ENCODE data around the gene TOLLIP.
"Not testable (repeated sequence)": the region's sequence is repeated elsewhere in the genome, so short reads cannot be mapped to it uniquely, and the experiment has no call there.

Gene TOLLIP

GRCh38 chr11:1281974-1282365 is 27.5 kb downstream of the TOLLIP start:
- DNase-seq (ENCODE audit: low spot score) = no peak

DNA sequence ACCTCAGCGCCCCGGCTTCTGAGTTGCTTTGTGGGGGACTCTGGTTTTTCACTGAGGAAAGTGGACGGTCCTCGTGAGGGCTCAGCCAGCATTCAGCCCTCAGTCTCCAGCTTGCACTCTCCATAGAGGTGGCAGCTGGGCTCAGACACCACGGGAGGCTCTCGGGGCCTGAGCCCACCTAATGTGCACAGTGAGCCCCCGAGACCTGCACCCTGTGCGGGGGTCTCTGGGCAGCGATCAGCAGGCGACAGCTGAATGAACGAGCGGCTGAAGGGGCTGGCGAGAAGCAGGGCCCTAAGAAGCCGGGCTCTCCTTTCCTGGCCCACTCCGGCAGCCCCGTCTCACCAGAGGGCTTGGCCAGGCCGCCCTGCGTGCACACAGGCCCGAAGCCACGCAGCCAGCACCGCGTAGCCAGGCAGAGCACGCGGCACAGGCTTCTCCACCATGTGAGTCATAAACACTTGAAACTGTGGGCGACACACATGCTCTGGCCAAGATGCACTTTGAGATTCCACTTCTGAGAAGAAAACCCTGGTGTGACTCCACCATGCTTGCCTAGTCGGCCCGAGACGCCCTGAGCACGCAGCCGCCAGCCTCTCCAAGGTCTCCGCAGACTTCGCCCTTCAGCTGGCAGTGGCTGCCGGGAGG is 28.0 kb downstream of the TOLLIP start:
- no peak for DNase-seq (ENCODE audit: low spot score)

DNA sequence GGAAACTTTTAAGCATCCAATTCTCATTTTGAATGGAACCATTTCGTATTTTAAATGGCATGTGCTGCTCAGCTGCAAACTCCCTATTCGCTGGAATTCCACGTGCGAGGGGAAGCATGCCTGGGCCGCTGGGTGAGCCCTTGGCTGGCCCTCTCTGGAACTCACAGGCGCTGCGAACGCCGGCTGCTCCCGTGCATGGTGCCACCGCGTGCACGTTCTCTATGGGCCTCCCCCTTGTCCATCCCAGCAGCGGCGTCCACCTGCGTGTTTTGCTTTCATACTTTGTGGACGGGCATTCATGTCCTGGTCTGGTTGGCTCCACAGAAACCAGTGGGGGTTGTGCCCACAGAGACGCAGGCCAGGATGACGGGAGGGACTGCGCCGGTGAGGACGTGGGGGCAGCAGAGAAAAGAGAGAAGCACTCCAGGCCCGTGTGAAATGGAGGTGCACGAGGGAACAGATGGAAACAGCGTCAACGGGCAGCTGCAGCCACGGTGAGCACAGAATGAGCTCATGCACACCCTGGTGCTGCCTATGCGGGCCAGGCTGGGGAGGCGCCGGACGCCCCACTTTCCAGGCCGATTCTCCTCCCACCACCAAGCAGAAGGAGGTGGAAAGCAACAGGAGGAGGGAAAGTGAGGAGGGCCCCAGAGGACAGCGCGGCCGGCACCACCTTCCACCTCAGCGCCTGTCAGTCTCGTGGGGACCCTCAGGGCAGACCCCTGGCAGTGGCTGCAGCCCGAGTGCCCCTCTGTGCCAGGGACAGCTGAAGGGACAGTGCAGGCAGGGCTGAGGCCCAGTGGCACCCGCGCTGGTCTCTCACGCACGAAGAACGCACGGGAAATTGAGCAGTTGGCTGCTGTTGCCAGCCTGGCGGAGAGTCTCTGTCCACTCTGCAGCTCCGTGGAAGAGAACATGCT is 29.1 kb downstream of the TOLLIP start:
- DNase-seq (ENCODE audit: low spot score) = no peak

- DNase-seq (ENCODE audit: low spot score) = no peak
Measured at GRCh38 chr11:1279674-1280055, 29.8 kb downstream of the TOLLIP start.

DNA sequence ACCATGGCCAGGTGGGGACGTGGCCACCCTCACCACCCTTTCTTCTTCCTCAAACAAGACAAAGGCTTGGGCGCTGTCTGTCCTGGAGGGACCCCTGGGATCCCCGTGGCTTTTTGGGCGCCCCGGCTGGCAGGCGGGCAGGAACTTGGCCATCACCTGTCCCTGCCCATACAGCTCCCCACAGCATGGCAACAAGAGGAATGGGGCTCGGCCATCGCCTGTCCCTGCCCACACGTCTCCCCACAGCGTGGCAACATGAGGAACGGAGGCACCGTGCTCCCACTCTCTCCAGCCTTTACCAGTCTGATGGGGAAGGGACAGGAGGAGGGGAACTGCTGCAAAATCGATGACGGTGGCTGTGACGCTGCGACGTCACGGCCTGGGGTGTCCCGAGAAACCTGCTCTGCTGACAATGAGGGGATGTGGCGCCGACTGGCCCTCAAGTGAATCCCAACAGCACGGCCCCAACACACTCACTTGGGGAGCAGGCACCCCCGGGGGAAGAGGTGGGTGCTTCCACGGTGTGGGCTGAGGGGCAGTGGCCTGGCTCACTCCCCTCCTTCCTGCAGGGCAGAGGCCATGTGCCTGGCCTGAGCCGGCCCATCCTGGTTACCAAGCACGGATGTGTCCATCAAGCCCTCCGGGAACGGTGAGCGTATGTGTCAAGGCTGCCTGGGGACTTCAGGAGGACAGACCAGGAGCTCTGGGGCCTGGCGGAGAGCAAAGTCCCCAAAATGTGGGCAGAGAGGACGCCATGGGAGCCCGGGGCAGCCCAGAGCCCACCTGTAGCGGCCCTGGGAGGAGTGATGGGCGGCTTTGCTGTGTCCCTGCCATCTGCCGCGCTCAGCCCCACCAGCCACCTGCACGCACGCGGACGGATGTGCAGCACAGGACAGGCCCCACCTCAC is 30.4 kb downstream of the TOLLIP start:
- no peak for DNase-seq (ENCODE audit: low spot score)

DNA sequence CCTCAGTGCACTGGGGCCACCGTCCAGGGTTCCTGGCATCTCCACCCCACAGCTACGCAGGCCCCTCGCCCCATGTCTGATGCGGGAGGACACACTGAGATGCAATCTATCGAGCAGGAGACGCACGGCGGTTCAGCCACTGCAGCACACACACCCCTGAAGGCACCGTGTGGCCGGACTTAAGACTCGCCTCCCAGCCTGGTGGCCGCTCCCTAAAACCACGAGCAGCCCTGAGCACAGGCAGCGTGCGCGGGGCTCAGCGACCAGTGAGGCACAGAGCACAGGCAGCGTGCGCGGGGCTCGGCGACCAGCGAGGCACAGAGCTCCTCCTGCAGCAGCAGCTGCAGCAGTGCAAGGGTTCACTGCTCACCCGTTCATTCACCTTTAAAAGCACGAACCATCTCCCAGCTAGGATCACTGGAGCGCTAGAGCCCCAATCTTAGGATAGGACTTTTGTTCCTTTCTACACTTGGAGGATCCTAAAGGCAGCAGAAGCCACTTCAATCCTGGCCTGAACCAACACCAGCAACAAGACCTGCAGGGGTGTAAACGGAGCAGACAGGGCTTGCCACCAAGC is 31.4 kb downstream of the TOLLIP start:
- no peak for DNase-seq (ENCODE audit: low spot score)

DNA sequence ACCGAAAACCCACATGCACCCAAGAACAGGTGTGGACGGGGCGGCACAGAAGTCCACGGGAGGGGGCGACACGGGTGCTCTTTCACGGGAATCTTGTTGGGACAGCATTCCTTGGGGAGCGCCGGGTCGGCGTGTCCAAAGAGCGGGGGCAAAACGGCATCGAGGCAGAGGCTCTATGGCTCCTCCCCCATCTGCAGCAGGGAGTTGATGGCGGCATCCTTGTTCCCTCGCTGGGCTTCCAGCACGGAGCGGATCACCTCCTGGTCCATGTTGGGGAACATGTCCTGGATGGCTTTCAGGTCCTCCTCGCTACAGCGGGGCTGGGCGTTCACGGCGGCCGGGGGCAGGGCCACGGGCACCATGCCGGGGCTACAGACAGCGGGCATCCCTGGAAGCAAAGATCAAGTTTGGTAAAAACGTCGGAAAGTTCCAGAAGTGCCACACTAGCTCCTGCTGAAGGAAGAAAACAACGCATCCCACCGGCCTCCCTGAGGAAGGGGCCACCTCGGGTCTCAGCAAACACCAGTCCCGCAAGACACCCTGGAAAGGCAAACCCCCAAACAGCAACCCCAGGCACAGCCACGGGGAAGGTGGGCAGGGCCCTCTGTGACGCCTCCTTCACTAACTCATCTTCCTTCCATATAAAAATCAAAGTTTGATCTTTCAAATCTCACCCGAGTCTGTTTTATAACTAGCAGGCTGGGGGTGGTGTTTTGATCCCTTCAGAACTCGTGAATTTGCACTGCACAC is 32.4 kb downstream of the TOLLIP start:
- DNase-seq (ENCODE audit: low spot score) = no peak

GRCh38 chr11:1276041-1276790 is 33.2 kb downstream of the TOLLIP start:
- no peak for DNase-seq (ENCODE audit: low spot score)

DNA sequence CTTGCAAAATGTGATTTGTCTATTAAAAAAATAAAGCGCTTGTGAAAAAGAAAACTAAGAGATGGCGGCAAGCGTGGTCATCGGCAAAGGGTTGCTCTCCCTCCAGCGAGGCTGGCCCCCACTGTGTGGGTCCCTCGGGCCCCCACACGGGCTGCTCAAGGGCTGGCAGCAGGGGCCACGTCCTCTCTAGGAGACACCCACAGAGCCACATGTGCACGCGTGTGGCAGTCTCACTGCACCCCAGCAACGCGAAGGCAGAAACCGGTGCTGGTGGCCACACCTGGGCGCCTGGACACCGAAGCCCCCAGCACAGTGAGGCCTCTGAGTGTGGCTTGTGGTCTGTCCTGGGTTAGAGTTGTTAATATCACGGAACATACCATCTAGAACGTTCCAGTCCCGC is 34.4 kb downstream of the TOLLIP start:
- no peak for DNase-seq (ENCODE audit: low spot score)

GRCh38 chr11:1274501-1274900 is 34.9 kb downstream of the TOLLIP start:
- no peak for DNase-seq (ENCODE audit: low spot score)

DNA sequence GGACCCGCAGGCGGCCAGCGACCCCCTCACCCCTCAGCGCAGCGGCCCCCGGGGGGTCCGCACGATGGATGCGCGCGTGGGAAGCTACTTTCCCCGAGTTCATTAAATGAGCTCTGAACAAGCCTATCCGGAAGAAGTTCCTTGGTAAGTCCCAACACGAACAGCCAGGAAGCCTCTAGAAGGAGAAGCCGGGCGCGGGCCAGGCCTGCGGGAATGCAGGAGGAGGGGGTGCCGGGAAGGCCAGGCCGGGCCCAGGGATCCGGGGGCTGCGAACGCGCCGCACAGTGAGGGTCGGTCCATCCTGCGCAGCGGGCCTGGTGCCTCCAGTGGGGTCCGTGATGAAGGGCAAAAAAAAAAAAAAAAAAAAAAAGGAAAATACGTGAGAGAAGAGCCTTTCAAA is 36.9 kb downstream of the TOLLIP start:
- no peak for DNase-seq (ENCODE audit: low spot score)

DNA sequence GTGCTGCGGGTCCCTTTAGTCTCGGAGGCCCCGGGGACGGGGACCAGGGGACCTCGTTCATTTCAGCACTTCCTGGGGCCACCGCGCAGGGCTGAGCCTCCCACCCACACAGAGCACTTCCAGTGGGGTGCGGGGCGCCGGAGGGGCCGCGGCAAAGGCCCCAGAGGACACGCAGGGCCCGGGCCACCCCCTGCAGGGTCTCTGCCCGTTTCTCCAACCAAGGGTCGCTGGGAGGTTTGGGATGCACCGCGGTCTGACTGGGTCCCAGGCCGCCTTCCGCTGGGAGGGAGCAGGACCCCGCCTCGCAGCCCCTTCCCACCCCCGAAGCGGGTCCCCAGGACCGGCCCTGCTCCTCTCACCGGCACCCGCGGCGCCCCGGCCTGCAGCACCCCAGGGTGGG is 37.5 kb downstream of the TOLLIP start:
- no peak for DNase-seq (ENCODE audit: low spot score)

- no peak for DNase-seq (ENCODE audit: low spot score)
Measured at GRCh38 chr11:1271406-1271805, 38.0 kb downstream of the TOLLIP start.

GRCh38 chr11:1271002-1271401 is 38.4 kb downstream of the TOLLIP start:
- no peak for DNase-seq (ENCODE audit: low spot score)

DNA sequence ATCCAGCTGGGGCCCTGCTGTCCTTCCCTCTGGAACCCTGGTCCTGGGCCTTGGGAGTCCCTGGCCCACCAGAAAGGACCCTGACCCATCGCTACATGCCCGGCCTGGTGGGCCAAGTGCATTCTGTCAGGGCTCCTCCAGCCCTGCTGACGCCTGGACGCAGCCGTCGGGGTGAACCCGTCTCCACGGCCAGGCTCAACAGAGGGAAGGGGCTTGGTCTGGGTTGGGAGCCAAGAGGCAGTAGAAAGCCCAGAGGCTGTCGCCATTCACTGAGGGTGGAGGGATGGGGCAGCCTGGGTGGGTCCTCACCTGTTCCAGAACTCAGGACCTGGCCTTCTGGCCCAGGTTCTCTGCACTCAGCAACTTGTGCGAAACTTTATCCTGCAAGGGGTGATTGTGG is 39.0 kb downstream of the TOLLIP start:
- DNase-seq (ENCODE audit: low spot score) = no peak

DNA sequence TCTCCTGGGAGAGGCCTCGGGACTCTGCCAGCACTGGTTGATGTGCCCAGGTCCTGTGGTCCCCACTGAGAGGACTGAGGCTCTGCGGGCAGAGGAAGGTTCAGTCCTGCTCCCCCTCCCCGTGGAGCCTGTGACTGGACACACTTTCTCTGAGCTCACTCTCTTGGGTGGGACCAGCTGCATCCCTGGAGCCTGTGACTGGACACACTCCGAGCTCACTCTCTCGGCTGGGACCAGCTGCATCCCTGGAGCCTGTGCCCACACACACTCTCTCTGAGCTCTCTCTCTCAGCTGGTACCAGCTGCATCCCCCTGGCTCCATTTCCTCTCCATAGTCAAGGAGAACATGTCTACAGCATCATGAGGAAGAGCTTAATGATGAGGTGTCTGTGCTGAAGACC is 39.5 kb downstream of the TOLLIP start:
- DNase-seq (ENCODE audit: low spot score) = no peak

DNA sequence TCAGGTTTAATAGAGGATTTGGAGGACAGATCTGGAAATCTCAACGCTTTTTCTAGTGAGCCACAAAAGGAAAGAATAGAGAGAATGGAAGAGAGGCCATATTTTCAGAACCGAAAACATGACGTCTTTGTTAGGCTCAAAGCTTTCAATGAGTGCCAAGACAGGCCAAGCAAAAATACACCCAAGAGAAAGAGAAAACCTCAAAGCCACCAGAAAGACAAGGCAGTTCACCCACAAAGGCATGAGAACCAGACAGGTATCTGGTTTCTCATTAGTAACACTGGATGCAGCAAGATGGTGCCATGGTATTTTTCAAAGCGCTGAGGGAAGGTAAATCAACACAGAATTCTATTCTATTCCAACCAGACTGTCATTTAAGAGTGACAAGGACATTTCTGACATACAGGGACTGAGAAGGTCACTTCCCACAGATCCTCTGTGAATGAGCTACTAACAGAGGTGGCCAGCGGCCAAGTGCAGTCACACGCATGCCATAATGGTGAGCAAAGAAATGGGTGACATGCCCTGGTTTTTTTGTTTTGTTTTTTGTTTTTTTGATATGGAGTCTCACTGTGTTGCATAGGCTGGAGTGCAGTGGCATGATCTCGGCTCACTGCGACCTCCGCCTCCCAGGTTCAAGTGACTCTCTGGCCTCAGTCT is 41.9 kb downstream of the TOLLIP start:
- DNase-seq (ENCODE audit: low spot score) = no peak

- not testable (repeated sequence) for DNase-seq (ENCODE audit: low spot score)
Measured at GRCh38 chr11:1266976-1267375, 42.5 kb downstream of the TOLLIP start.

DNA sequence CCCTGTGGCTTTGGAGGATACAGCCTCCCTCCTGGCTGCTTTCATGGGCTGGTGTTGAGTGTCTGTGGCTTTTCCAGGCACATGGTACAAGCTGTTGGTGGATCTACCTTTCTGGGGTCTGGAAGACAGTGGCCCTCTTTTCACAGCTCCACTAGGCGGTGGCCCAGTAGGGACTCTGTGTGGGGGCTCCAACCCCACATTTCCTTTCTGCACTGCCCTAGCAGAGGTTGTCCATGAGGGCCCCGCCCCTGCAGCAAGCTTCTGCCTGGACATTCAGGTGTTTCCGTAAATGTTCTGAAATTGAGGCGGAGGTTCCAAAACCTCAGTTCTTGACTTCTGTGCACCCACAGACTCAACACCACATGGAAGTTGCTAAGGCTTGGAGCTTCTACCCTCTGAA is 44.0 kb downstream of the TOLLIP start:
- not testable (repeated sequence) for DNase-seq (ENCODE audit: low spot score)

- DNase-seq (ENCODE audit: low spot score) = peak; percentile 43
Measured at GRCh38 chr11:1264444-1264843, 45.0 kb downstream of the TOLLIP start.
